H1 (cell line): ENCODE measurements around the gene IL1RL1. TPM values are rescaled to one million over a fixed set of nuclear protein-coding genes. Genes with fewer than 3 reads are reported as not detected.

Experiments
- POLR2A ChIP-seq, 2 experiments: IDR thresholded peaks; 1 replicate in 1 of 2; 2 replicates in 1 of 2; pipeline ENCODE4 v1.6.1; 2011; ENCODE audit warnings: low read depth in 2 of 2, low read length in 2 of 2, mild to moderate bottlenecking in 2 of 2; ENCODE audit errors: control extremely low read depth in 1 of 2
- polyA plus RNA-seq, 7 experiments: library from polyadenylated mRNA; depleted of rRNA in 3 of 7; stranded (reverse) in 5 of 7; unstranded in 2 of 7; fragments of >200 nt in 5 of 7; fragments of 200-250 nt in 2 of 7; gene quantifications; 1 replicate in 5 of 7; 2 replicates in 1 of 7; 4 replicates in 1 of 7; pipeline versions ENCODE4 v1.2.1 to v1.2.3, GENCODE V29; 2011 to 2013; ENCODE audit warnings: missing spikeins in 2 of 7, mixed read lengths in 2 of 7
- total RNA-seq: library from RNA; stranded (reverse); fragmentation: NEBNext Ultra II Directional; extraction: Animal tissue kit (Norgen Biotek cat#: 25700); gene quantifications from 2 replicates; pipeline ENCODE4 v1.2.1, GENCODE V29; 2021

Gene IL1RL1
- total and polyA plus RNA-seq, 2 of the 8 experiments (the other 6 are each of a cell fraction or from before 2014, with no cell fraction given), result not detected

DNA sequence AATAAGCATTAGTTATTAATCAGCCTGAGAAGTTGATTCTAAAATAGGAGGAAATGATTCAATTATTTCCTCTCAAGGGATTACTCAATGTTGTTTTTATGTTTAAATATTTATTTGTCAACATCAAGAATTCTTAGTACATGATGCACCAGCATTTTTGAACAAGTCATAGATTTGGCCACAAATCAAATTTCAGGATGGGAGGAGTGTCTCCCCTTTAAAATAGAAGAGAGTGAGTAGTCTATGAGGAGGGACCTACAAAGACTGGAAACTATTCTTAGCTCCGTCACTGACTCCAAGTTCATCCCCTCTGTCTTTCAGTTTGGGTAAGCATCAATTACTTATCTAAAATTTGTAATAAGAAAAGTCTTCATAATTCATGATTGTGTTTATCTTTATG is 25.6 kb downstream of the IL1RL1 start (continued):
- TF ChIP-seq POLR2A (IDR thresholded peaks at IDR 0.05; ENCODE audit: control extremely low read depth in 1 of 2, low read depth in 2 of 2, low read length in 2 of 2), result no peak
